Mucosa of rectum (tissue), 2 donors: ENCODE results near the gene MAP3K3.

ENCODE experiments used
- H3K27ac ChIP-seq, 2 donors: one replicate each; pipeline ENCODE4 v1.7.0; 2013; ENCODE audit warnings: inconsistent platforms in 2 of 2, low read depth in 2 of 2, low read length in 2 of 2
- H3K27me3 ChIP-seq, 2 donors: one replicate each; pipeline ENCODE4 v1.7.0; 2013; ENCODE audit warnings: low read length in 2 of 2; ENCODE audit not compliant: control insufficient read depth in 2 of 2, insufficient read depth in 2 of 2
- H3K36me3 ChIP-seq, 2 donors: one replicate each; pipeline ENCODE4 v1.7.0; 2013; ENCODE audit warnings: low read length in 2 of 2; ENCODE audit not compliant: control insufficient read depth in 2 of 2, insufficient read depth in 2 of 2
- H3K4me1 ChIP-seq, 2 donors: one replicate each; pipeline ENCODE4 v1.7.0; 2013; ENCODE audit warnings: low read length in 2 of 2, mild to moderate bottlenecking in 1 of 2; ENCODE audit not compliant: control insufficient read depth in 2 of 2, insufficient read depth in 2 of 2
- H3K4me3 ChIP-seq, 2 donors: one replicate each; pipeline ENCODE4 v1.7.0; 2013; ENCODE audit warnings: low read length in 2 of 2
- H3K9ac ChIP-seq, 2 donors: one replicate each; pipeline ENCODE4 v1.7.0; 2013; ENCODE audit warnings: low read length in 2 of 2, low read depth in 1 of 2, mild to moderate bottlenecking in 1 of 2
- H3K9me3 ChIP-seq, 2 donors: one replicate each; pipeline ENCODE4 v1.7.0; 2013; ENCODE audit warnings: low read length in 2 of 2; ENCODE audit not compliant: control insufficient read depth in 2 of 2
- donor health status: healthy.
- donor health status: Normal muscosa, but diverticular disease.

Gene MAP3K3

GRCh38 chr17:63703556-63704258 is 81.5 kb downstream of the MAP3K3 start:
- Histone ChIP-seq H3K9ac (no peak overlapping the region), H3K9me3 (no peaks in the 10 kb centered on the region), H3K27ac (no peak overlapping the region), H3K4me3 (no peak overlapping the region), H3K4me1 (peaks cover 3 to 6% of the 10 kb centered on the region in 2 donors), H3K36me3 (peaks cover 11 to 18% of the 10 kb centered on the region in 2 donors), H3K27me3 (no peaks in the 10 kb centered on the region)

GRCh38 chr17:63704259-63704576 is 82.0 kb downstream of the MAP3K3 start:
- Histone ChIP-seq H3K27ac (no peak overlapping the region), H3K9me3 (no peaks in the 10 kb centered on the region), H3K4me1 (peaks cover 3 to 6% of the 10 kb centered on the region in 2 donors), H3K9ac (no peak overlapping the region), H3K36me3 (peaks cover 15 to 23% of the 10 kb centered on the region in 2 donors), H3K27me3 (no peaks in the 10 kb centered on the region), H3K4me3 (no peak overlapping the region)

GRCh38 chr17:63704836-63705235 is 82.6 kb downstream of the MAP3K3 start:
- Histone ChIP-seq H3K36me3 (peaks cover 15 to 28% of the 10 kb centered on the region in 2 donors), H3K9ac (no peak overlapping the region), H3K9me3 (no peaks in the 10 kb centered on the region), H3K4me3 (no peak overlapping the region), H3K27me3 (no peaks in the 10 kb centered on the region), H3K27ac (no peak overlapping the region), H3K4me1 (peaks cover 3 to 6% of the 10 kb centered on the region in 2 donors)

- H3K4me1 ChIP-seq = peaks cover 3 to 6% of the 10 kb centered on the region in 2 donors
- peaks cover 19 to 32% of the 10 kb centered on the region in 2 donors for H3K36me3 ChIP-seq
- H3K27ac ChIP-seq = no peak overlapping the region
- H3K27me3 ChIP-seq = no peaks in the 10 kb centered on the region
- H3K4me3 ChIP-seq = no peak overlapping the region
- no peaks in the 10 kb centered on the region for H3K9me3 ChIP-seq
- H3K9ac ChIP-seq = no peak overlapping the region
Observed at GRCh38 chr17:63705657-63706056, 83.4 kb downstream of the MAP3K3 start.

- H3K27me3 ChIP-seq = no peaks in the 10 kb centered on the region
- no peaks in the 10 kb centered on the region for H3K4me1 ChIP-seq
- no peak overlapping the region for H3K4me3 ChIP-seq
- H3K36me3 ChIP-seq = peaks cover 23 to 35% of the 10 kb centered on the region in 2 donors
- H3K9ac ChIP-seq = no peak overlapping the region
- H3K9me3 ChIP-seq = no peaks in the 10 kb centered on the region
- H3K27ac ChIP-seq = no peak overlapping the region
Observed at GRCh38 chr17:63706336-63707082, 84.3 kb downstream of the MAP3K3 start.

GRCh38 chr17:63707151-63707550 is 84.9 kb downstream of the MAP3K3 start:
- H3K36me3 ChIP-seq = peaks cover 23 to 38% of the 10 kb centered on the region in 2 donors
- H3K9me3 ChIP-seq = no peaks in the 10 kb centered on the region
- H3K9ac ChIP-seq = no peak overlapping the region
- H3K27me3 ChIP-seq = no peaks in the 10 kb centered on the region
- no peak overlapping the region for H3K4me3 ChIP-seq
- no peak overlapping the region for H3K27ac ChIP-seq
- H3K4me1 ChIP-seq = no peaks in the 10 kb centered on the region

GRCh38 chr17:63709110-63709509 is 86.9 kb downstream of the MAP3K3 start:
- Histone ChIP-seq H3K27me3 (no peaks in the 10 kb centered on the region), H3K4me3 (no peak overlapping the region), H3K36me3 (peaks cover 17 to 43% of the 10 kb centered on the region in 2 donors), H3K4me1 (no peaks in the 10 kb centered on the region), H3K9me3 (no peaks in the 10 kb centered on the region), H3K27ac (no peak overlapping the region), H3K9ac (no peak overlapping the region)

- Histone ChIP-seq H3K9ac (no peak overlapping the region), H3K36me3 (peaks cover 12 to 28% of the 10 kb centered on the region in 2 donors), H3K4me3 (no peak overlapping the region), H3K9me3 (no peaks in the 10 kb centered on the region), H3K27ac (no peak overlapping the region), H3K27me3 (no peaks in the 10 kb centered on the region), H3K4me1 (no peaks in the 10 kb centered on the region)
Observed at GRCh38 chr17:63714550-63715277, 92.5 kb downstream of the MAP3K3 start.

GRCh38 chr17:63716426-63716825 is 94.2 kb downstream of the MAP3K3 start:
- Histone ChIP-seq H3K4me1 (no peaks in the 10 kb centered on the region), H3K27me3 (no peaks in the 10 kb centered on the region), H3K36me3 (peaks cover 4 to 19% of the 10 kb centered on the region in 2 donors), H3K9ac (no peak overlapping the region), H3K9me3 (no peaks in the 10 kb centered on the region), H3K27ac (no peak overlapping the region), H3K4me3 (no peak overlapping the region)

- Histone ChIP-seq H3K9ac (no peak overlapping the region), H3K36me3 (peaks cover 4 to 10% of the 10 kb centered on the region in 2 donors), H3K4me1 (no peaks in the 10 kb centered on the region), H3K27me3 (no peaks in the 10 kb centered on the region), H3K27ac (no peak overlapping the region), H3K4me3 (no peak overlapping the region), H3K9me3 (no peaks in the 10 kb centered on the region)
Observed at GRCh38 chr17:63718988-63719387, 96.8 kb downstream of the MAP3K3 start.
